Fibroblast of mammary gland (primary cell): Measurements from ENCODE around the gene PALLD.

ENCODE experiments used
- DNase-seq: peaks from one replicate; pipeline ENCODE4 v3.0.0-alpha.2; 2010; ENCODE audit warnings: low read depth
- H3K4me3 ChIP-seq: 2 replicates; pipeline ENCODE4 v1.5.1; 2011; ENCODE audit warnings: low read depth, mild to moderate bottlenecking, low read length, moderate library complexity; ENCODE audit not compliant: control insufficient read depth
- CTCF ChIP-seq: conservative IDR thresholded peaks from 2 replicates; pipeline ENCODE4 v1.5.1; 2011; ENCODE audit warnings: low read depth, low read length, inconsistent platforms; ENCODE audit not compliant: control insufficient read depth, insufficient read depth

The PALLD gene

GRCh38 chr4:168677879-168678278, 181.0 kb downstream of the PALLD start:
- no peak for TF ChIP-seq CTCF

GRCh38 chr4:168678751-168679366, 182.0 kb downstream of the PALLD start:
- H3K4me3 ChIP-seq: no peak overlapping the region
- TF ChIP-seq CTCF: no peak
- no peak for DNase-seq

More at GRCh38 chr4:168677879-168678278, 181.0 kb downstream of the PALLD start:
- no peak for DNase-seq
- H3K4me3 ChIP-seq: no peak overlapping the region

GRCh38 chr4:168679397-168679796, 182.5 kb downstream of the PALLD start:
- TF ChIP-seq CTCF: no peak
- no peak overlapping the region for H3K4me3 ChIP-seq
- DNase-seq: no peak

GRCh38 chr4:168679819-168680218, 183.0 kb downstream of the PALLD start:
- no peak overlapping the region for H3K4me3 ChIP-seq
- no peak for TF ChIP-seq CTCF
- no peak for DNase-seq

- H3K4me3 ChIP-seq: no peak overlapping the region
- TF ChIP-seq CTCF: no peak
- DNase-seq: no peak
Measured at GRCh38 chr4:168682898-168683500, 186.1 kb downstream of the PALLD start.

GRCh38 chr4:168683595-168683994, 186.7 kb downstream of the PALLD start:
- no peak for TF ChIP-seq CTCF
- peak; percentile 42 for DNase-seq

More at GRCh38 chr4:168683595-168683994, 186.7 kb downstream of the PALLD start:
- no peak overlapping the region for H3K4me3 ChIP-seq
